GM19438 (cell line): ENCODE results near the gene NECTIN2.
"Not testable (repeated sequence)": the region's sequence is repeated elsewhere in the genome, so short reads cannot be mapped to it uniquely, and the experiment has no call there.

Experiments
- ATAC-seq: cut with Tn5 transposase; IDR thresholded peaks from one replicate; pipeline ENCODE4 v1.9.1; 2021; ENCODE audit warnings: low read depth; ENCODE audit not compliant: unreplicated experiment

Gene NECTIN2

DNA sequence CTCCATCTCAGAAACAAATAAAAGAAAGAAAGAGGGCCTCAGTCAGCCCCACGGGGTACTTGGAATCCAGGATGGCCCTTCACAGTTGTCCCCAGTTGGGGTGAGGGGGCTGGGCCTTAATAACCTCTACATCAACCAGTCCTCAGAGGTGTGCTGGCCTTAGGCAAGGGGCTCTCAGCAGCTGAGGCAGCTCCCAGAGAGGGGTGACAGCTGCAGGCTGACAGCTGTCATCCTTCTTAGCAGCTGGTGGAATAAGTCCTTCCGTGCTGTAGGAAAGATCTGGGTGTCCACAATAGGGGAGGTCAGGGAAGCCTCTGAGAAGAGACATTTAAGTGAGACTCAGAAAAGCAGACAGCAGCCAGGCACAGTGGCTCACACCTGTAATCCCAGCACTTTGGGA, 29.8 kb upstream of the NECTIN2 start:
- ATAC-seq = no peak

DNA sequence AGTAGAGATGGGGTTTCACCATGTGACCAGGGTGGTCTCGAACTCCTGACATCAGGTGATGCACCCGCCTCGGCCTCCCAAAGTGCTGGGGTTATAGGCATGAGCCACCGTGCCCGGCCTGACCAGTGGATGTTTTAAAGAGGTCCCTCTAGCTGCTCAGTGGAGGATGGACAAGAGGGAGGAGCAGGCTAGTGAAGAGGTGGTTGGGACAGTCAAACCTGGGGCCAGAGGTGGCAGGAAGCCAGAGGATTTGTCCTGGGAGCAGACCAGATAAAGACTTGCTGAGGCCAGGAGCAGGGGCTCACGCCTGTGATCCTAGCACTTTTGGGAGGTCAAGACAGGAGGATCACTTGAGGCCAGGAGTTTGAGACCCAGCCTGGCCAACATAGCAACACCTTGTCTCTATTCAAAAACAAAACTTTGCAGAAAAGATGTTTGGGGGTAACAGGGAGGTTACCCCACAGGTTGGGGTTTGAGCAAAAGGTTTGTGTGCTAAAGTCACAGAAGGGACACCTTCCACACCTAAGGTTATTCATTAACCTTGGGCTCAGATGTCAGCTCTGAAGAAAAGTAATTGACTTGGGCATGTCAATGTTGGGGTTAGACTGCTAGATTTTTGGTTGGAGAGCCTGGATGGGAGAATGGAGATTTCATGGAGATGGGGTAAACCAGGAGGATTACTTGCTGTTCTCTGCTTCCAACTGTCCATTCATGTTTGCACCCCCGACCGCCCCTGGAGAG, 28.2 kb upstream of the NECTIN2 start:
- no peak for ATAC-seq

DNA sequence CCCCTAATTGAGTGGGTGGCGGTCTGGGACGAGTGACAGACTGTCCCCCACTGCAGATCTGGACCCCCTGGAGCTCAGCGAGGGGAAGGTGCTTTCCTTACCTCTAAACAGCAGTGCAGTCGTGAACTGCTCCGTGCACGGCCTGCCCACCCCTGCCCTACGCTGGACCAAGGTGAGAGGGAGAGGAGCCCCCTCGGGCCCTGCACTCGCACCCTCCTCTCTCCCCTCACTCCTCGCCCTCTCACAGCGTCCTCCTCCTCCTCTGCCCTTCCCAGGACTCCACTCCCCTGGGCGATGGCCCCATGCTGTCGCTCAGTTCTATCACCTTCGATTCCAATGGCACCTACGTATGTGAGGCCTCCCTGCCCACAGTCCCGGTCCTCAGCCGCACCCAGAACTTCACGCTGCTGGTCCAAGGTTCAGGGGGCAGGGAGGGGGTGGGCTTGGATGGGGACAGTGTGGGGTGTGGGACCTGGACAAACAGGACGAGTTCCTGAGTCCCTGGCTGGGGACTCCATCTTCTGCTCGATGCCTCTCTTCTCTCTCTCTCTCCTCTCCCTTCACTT, 27.5 kb upstream of the NECTIN2 start:
- ATAC-seq = no peak

- ATAC-seq = no peak
Measured at GRCh38 chr19:44819246-44819832, 26.8 kb upstream of the NECTIN2 start.

DNA sequence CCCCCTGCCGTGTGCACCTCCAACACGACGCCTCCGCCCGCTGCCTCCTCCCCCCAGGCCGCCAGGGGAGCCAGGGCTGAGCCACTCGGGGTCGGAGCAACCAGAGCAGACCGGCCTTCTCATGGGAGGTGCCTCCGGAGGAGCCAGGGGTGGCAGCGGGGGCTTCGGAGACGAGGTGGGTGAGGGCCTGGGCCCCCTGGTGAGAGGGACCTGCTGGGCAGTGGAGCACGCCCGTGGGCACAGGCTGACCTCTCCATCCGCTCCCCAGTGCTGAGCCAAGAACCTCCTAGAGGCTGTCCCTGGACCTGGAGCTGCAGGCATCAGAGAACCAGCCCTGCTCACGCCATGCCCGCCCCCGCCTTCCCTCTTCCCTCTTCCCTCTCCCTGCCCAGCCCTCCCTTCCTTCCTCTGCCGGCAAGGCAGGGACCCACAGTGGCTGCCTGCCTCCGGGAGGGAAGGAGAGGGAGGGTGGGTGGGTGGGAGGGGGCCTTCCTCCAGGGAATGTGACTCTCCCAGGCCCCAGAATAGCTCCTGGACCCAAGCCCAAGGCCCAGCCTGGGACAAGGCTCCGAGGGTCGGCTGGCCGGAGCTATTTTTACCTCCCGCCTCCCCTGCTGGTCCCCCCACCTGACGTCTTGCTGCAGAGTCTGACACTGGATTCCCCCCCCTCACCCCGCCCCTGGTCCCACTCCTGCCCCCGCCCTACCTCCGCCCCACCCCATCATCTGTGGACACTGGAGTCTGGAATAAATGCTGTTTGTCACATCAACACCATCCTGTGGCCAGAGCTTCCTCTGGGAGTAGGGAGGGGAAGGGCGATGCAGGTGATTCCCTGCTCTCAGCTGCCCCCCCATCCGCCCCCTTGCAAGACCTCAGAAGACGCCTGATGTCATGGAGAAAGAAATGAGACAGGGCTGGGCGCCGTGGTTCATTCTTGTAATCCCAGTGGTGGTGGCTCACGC, 25.2 kb upstream of the NECTIN2 start:
- no peak for ATAC-seq

DNA sequence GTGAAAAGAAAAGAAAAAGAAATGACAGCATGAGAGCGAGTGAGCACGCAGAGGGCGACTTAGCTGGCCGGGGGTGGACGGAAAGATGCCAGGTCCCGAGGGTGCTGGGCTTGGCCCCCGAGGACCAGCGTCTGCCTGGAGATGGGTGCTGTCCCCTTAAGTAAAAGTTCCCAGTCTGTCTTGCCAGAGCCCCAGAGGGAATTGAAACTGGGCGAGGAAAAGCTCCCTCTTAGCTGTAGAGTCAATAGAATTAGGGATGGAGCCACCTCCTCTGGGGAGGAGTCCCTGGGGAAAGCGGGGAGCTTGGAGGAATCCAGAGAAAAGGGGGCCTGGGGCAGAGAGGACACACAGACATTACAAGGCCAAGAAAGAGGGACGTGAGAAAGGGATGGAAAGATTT, 23.9 kb upstream of the NECTIN2 start:
- ATAC-seq = no peak

GRCh38 chr19:44822670-44823372, 23.3 kb upstream of the NECTIN2 start:
- ATAC-seq = no peak

- no peak for ATAC-seq
Measured at GRCh38 chr19:44823373-44823698, 22.8 kb upstream of the NECTIN2 start.

DNA sequence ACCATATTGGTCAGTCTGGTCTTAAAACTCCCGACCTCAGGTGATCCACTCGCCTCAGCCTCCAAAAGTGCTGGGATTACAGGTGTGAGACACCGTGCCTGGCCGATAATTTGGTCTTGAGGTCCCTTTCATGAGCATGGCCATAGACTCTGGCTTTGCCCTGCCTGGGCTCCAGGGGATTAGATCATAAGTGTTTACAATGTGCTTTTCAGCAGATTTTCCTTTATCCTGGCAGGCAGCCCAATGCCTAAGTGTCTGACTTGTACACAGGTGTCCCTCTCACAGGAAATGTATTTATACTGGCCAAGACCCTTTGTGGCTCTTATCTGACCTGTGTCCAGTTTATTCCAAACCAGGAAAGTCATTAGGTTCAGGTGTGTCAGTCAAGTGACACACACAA, 21.3 kb upstream of the NECTIN2 start:
- ATAC-seq = no peak

- not testable (repeated sequence) for ATAC-seq
Measured at GRCh38 chr19:44832875-44833274, 13.2 kb upstream of the NECTIN2 start.

GRCh38 chr19:44834399-44834798, 11.7 kb upstream of the NECTIN2 start:
- ATAC-seq = not testable (repeated sequence)

- ATAC-seq = no peak
Measured at GRCh38 chr19:44839276-44839675, 6.8 kb upstream of the NECTIN2 start.

- no peak for ATAC-seq
Measured at GRCh38 chr19:44840811-44841210, 5.3 kb upstream of the NECTIN2 start.

GRCh38 chr19:44841231-44841630, 4.9 kb upstream of the NECTIN2 start:
- no peak for ATAC-seq

DNA sequence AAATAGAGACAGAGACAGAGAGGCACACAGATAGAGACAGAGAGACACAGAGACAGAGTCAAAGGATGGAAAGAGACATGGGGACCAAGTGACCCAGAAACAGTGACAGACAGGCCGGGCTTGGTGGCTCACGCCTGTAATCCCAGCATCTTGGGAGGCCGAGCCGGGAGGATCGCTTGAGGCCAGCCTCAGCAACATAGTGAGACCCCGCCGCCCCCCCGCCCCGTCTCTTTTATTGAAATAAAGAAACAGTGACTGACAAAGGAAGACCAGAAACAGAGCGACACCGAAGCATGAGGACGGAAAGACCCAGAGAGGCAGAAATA, 848 bp upstream of the NECTIN2 start:
- no peak for ATAC-seq

DNA sequence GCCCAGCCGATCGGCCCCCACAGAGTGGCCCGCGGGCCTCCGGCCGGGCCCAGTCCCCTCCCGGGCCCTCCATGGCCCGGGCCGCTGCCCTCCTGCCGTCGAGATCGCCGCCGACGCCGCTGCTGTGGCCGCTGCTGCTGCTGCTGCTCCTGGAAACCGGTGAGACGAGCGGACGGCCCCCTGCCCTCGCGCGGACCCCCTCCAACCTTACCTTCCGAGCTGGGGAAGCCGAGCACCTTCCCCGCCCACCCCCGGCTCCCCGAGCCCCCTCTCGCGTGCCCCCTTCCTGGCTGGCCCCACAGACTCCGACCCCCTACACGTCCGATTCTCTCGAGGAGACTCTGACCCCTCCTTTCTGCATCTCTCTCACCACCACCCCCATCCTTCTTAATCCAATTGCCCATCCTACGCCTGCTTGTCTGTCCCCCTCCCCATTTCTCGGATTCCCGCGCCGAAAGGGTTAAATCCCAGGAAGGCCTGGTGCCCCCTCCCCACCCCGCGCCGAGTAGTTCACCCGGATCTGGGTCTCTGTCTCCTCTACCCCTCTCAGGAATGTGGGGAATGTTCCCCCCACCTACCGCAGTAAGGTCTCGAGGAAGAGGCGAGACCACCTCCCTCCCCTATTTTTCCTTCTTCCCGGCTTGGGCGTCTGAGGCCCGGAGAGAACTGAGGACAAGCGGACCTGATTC, 502 bp downstream of the NECTIN2 start:
- no peak for ATAC-seq

GRCh38 chr19:44847144-44848035, 1.3 kb downstream of the NECTIN2 start:
- ATAC-seq = no peak

GRCh38 chr19:44848036-44848811, 2.1 kb downstream of the NECTIN2 start:
- no peak for ATAC-seq
